ENCODE measurements around the gene SLC9A3.

Gene SLC9A3

DNA sequence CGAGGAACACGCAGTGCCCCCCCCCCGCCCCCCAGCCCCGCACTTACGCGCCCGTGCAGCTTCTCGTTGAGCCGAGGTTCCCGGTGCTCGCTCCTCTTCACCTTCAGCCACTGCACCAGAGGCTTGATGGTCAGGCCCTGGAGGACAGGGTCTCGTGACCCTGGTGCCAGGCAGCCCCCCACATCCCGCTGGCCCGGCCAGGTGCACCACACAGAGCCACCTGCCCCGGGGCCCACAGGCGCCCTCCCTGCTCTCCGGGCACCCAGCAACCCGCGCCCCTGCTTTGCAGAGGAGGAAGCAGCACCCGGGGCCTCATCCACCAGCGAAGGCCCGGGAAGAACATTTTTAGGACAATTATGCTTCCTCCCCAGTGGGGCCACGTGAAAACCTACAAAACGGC is 42.2 kb downstream of the SLC9A3 start:
- no peak for DNase-seq (ENCODE audit: insufficient read length, low spot score)
- no peak for FAIRE-seq
- no peak for TF ChIP-seq PAX5 (IDR thresholded peaks at IDR 0.05; ENCODE audit: insufficient read depth, low read length, severe bottlenecking)
- TF ChIP-seq POLR2AphosphoS5 (IDR thresholded peaks at IDR 0.05; ENCODE audit: low read depth, low read length) = no peak
- TF ChIP-seq POLR2A (IDR thresholded peaks at IDR 0.05; ENCODE audit: low read depth, low read length) = no peak
- no peak for TF ChIP-seq SPI1 (IDR thresholded peaks at IDR 0.05; ENCODE audit: low read depth, low read length)
- no peak for TF ChIP-seq TAF1 (IDR thresholded peaks at IDR 0.05; ENCODE audit: low read depth, low read length)
- TF ChIP-seq POU2F2 (IDR thresholded peaks at IDR 0.05; ENCODE audit: low read depth, low read length) = no peak

DNA sequence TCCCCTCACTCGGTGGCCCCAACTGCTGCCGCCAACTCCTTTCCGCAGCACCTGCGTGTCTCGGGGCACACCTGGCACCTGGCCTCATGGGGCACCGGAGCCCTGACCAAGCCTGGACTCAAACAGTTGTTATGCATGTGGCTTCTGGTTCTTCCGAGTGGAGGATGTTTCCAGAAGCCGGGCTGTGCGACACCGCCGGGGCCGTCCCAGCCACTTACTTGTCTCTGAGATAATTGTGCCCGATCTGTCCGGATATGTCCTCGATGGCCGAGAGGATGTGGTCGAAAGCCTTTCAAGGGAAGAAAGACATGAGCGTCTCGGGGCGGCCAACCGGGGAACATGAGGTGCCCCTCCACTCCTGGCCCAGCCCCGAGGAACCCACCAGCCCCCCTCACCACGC is 42.9 kb downstream of the SLC9A3 start:
- FAIRE-seq (no peak), DNase-seq (ENCODE audit: insufficient read length, low spot score) (no peak)
- TF ChIP-seq SPI1 (IDR thresholded peaks at IDR 0.05; ENCODE audit: low read depth, low read length) = no peak
- TF ChIP-seq TAF1 (IDR thresholded peaks at IDR 0.05; ENCODE audit: low read depth, low read length) = no peak
- no peak for TF ChIP-seq POLR2AphosphoS5 (IDR thresholded peaks at IDR 0.05; ENCODE audit: low read depth, low read length)
- no peak for TF ChIP-seq POU2F2 (IDR thresholded peaks at IDR 0.05; ENCODE audit: low read depth, low read length)

DNA sequence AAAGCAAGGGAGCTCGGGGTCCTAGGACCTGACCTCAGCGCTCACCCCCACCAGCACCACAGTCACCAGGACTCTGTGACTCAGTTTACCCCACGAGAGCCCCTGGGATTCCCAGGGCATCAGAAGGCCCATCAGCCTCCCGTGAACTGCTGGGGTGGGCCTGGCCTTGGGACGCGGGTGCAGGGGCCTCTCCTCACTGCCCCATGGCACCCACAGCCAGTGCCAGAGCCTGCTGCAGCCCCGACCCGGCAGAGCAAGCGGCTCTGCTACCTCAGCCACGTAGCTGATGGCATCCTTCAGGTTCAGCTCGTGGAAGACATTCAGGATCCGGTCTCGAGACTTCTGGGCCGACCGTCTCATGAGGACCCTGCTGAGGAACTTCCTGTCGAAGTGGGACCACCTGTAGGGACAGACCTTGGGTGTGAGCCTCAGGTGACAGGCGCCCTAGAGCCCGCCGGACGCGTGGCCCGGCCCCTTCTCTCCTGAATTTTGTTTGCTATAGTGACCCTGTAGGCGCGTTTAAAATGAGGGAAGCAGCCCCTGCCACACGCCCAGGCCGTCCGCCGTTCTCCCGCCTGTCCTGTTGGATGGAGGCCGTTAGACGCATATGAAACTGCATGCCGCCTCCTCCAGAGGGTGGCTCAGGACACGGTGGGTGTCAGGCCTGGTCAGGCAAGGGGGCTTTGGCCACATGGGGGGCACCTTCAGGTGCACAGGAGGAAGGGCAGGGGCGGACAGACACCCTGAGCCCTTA is 44.5 kb downstream of the SLC9A3 start:
- FAIRE-seq (no peak), DNase-seq (ENCODE audit: insufficient read length, low spot score) (no peak)
- TF ChIP-seq POLR2AphosphoS5 (IDR thresholded peaks at IDR 0.05; ENCODE audit: low read depth, low read length) = no peak
- TF ChIP-seq POLR2A (IDR thresholded peaks at IDR 0.05; ENCODE audit: low read depth, low read length) = no peak
- TF ChIP-seq TAF1 (IDR thresholded peaks at IDR 0.05; ENCODE audit: low read depth, low read length) = no peak
- no peak for TF ChIP-seq POU2F2 (IDR thresholded peaks at IDR 0.05; ENCODE audit: low read depth, low read length)
- TF ChIP-seq SPI1 (IDR thresholded peaks at IDR 0.05; ENCODE audit: low read depth, low read length) = no peak
- no peak for TF ChIP-seq PAX5 (IDR thresholded peaks at IDR 0.05; ENCODE audit: insufficient read depth, low read length, severe bottlenecking)

DNA sequence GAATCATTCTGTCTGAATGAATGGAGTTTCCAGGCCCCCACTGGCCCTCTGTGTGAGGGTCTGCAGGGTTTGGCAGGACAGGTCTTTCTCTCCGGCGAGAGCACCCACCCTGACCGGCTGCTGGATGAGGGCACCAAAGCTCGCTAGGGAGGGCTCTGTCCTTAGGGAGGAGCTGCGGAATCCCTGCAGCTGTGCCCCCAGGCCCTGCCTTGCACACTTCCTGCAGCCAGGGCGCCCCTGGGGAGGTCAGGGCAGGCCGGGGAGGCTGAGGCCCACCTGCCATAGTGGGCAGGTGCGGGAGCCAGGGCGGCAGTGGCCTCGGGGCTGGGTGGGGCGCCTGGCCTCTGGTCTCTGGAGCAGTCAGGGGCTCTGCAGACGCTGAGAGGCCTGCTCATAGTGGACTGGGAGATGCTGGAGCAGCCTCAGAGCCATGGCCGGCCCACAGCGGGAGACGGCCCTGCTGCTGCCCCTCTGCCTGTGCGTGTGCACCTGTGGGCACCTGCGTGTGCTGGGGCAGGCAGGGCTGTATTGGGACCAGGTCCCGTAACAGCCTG is 45.2 kb downstream of the SLC9A3 start:
- FAIRE-seq (no peak), DNase-seq (ENCODE audit: insufficient read length, low spot score) (no peak)
- TF ChIP-seq POU2F2 (IDR thresholded peaks at IDR 0.05; ENCODE audit: low read depth, low read length) (no peak), POLR2AphosphoS5 (IDR thresholded peaks at IDR 0.05; ENCODE audit: low read depth, low read length) (no peak), POLR2A (IDR thresholded peaks at IDR 0.05; ENCODE audit: low read depth, low read length) (no peak), PAX5 (IDR thresholded peaks at IDR 0.05; ENCODE audit: insufficient read depth, low read length, severe bottlenecking) (no peak), TAF1 (IDR thresholded peaks at IDR 0.05; ENCODE audit: low read depth, low read length) (no peak), SPI1 (IDR thresholded peaks at IDR 0.05; ENCODE audit: low read depth, low read length) (no peak)

DNA sequence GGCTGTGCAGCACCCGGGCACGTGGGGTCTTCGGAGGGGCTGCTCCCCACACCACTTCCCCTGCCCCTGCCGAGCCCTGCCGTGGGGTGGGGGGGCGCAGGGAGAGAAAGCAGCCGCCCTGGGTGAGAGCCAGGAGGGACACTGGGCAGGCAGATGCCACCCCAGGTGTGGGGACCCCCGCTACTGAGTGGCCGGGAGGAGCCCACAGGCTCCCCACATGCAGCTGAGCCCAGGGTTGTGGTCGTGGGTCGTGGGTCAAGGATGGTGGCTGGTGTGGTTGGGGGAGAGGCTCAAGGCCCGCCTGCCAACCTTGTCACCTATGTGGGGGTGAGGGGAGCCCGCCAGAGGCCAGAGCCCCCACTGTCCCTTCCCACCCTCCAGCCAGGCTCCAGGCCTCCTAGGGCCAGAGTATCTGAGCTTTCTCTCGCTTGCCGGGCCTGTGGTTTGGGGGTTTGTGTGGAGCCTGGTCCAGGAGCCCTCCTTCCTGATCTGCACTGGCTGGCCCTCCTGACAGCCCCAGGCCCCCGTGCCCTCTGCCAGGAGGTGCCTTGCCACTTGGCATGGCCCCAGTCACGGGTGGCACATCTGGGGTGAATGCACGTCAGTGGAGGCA is 45.8 kb downstream of the SLC9A3 start:
- TF ChIP-seq POLR2A (IDR thresholded peaks at IDR 0.05; ENCODE audit: low read depth, low read length) = no peak
- no peak for TF ChIP-seq POLR2AphosphoS5 (IDR thresholded peaks at IDR 0.05; ENCODE audit: low read depth, low read length)
- TF ChIP-seq TAF1 (IDR thresholded peaks at IDR 0.05; ENCODE audit: low read depth, low read length) = no peak
- TF ChIP-seq POU2F2 (IDR thresholded peaks at IDR 0.05; ENCODE audit: low read depth, low read length) = no peak
- no peak for TF ChIP-seq PAX5 (IDR thresholded peaks at IDR 0.05; ENCODE audit: insufficient read depth, low read length, severe bottlenecking)
- TF ChIP-seq SPI1 (IDR thresholded peaks at IDR 0.05; ENCODE audit: low read depth, low read length) = no peak
- FAIRE-seq (no peak), DNase-seq (ENCODE audit: insufficient read length, low spot score) (no peak)

DNA sequence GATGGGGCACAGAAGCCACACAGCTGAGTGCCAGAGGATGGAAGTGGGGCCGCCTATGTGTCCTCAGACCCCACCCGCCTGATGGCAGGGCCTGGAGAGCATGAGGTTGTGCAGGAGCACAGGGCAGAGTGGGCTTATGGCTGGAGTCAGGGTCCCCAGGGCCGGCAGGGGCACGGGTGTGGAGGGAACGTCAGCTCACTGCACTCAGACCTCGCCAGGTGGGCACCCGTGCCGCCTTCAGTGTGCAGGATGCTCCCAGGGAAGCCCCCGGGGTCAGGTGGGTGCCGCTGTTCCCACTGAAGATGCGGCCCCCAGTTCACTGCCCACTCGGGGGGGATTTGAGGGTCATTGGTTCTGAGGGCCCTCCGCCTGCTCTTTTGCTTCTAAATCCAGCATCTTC is 46.4 kb downstream of the SLC9A3 start:
- DNase-seq (ENCODE audit: insufficient read length, low spot score) (no peak), FAIRE-seq (no peak)
- TF ChIP-seq POLR2A (IDR thresholded peaks at IDR 0.05; ENCODE audit: low read depth, low read length) = no peak

DNA sequence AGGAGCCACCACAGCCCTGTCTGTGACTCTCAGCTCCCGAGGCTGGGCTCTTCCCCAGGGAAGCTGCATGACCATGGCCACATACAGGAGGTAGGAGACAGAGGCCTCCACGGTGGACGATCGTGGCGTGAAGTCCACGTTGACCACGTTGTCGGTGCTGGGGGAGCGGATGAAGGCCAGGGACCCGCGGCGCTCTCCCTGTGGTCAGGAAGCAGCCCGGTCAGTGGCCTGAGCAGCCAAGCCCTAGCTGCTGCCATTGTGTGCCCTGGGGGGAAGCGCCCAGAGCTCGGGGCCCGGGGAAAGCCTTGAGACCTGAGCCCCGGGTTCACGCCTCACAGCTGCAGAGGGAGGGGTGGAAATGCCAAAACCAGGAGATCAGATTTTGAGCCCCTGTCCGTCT is 47.0 kb downstream of the SLC9A3 start:
- DNase-seq (ENCODE audit: insufficient read length, low spot score) (no peak), FAIRE-seq (no peak)
- TF ChIP-seq POLR2A (IDR thresholded peaks at IDR 0.05; ENCODE audit: low read depth, low read length) (no peak), POU2F2 (IDR thresholded peaks at IDR 0.05; ENCODE audit: low read depth, low read length) (no peak), TAF1 (IDR thresholded peaks at IDR 0.05; ENCODE audit: low read depth, low read length) (no peak), PAX5 (IDR thresholded peaks at IDR 0.05; ENCODE audit: insufficient read depth, low read length, severe bottlenecking) (no peak), SPI1 (IDR thresholded peaks at IDR 0.05; ENCODE audit: low read depth, low read length) (no peak), POLR2AphosphoS5 (IDR thresholded peaks at IDR 0.05; ENCODE audit: low read depth, low read length) (no peak)

DNA sequence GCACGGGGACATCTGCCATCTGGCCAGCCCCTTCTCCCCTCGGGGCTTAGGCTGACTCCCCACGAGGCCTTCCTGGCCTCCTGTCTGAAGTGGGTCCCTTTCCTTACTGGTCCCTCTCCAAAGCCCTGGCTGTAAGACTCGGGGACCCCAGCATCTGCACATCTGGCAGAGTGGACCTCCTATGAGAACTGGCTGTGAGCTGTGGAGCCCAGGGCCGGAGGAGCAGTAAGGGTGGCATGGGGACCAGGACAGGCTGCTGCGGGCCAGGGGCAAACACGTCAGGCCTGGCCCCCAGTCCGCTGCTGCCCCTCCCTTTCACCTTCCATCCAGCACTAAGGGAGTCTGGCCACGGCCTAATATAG is 47.5 kb downstream of the SLC9A3 start:
- no peak for TF ChIP-seq POLR2A (IDR thresholded peaks at IDR 0.05; ENCODE audit: low read depth, low read length)
- TF ChIP-seq POLR2AphosphoS5 (IDR thresholded peaks at IDR 0.05; ENCODE audit: low read depth, low read length) = no peak
- no peak for TF ChIP-seq PAX5 (IDR thresholded peaks at IDR 0.05; ENCODE audit: insufficient read depth, low read length, severe bottlenecking)
- no peak for TF ChIP-seq TAF1 (IDR thresholded peaks at IDR 0.05; ENCODE audit: low read depth, low read length)
- no peak for TF ChIP-seq POU2F2 (IDR thresholded peaks at IDR 0.05; ENCODE audit: low read depth, low read length)
- no peak for TF ChIP-seq SPI1 (IDR thresholded peaks at IDR 0.05; ENCODE audit: low read depth, low read length)
- FAIRE-seq = no peak

DNA sequence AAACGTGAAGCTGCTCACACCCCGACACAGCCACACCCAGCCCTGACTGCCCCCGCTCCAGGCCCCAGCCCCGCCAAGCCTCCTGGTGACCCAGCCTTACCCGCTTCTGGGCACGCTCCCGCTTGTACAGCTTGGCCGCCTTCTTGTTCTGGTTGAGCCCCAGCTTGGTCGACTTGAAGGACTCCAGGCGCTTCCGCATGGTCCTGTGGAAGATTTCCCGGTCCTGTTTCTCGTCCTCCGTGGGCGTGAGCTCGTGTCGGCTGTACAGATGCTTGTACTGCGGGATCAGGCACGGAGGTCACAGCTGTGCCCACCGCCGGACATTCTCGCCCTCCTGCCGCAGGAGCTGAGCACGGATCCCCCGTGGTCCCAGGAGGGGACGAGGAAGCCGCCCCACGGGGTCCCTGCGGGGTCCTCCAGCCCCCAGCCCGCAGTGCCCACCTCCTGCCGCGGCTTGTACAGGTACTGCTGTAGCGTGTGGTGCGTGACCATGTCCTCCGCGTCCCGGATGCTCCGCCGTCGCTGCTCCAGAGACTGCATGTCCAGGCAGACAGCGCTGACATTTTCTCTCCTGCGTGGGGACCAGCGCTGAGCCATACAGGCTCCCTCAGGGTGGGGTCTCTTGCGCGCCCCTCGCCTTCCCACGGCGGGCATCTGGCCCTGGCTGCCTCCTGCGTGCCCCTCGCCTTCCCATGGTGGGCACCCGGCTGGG is 48.0 kb downstream of the SLC9A3 start:
- FAIRE-seq = no peak
- TF ChIP-seq POLR2A (IDR thresholded peaks at IDR 0.05; ENCODE audit: low read depth, low read length) = no peak
- no peak for TF ChIP-seq POLR2AphosphoS5 (IDR thresholded peaks at IDR 0.05; ENCODE audit: low read depth, low read length)
- TF ChIP-seq TAF1 (IDR thresholded peaks at IDR 0.05; ENCODE audit: low read depth, low read length) = no peak
- TF ChIP-seq POU2F2 (IDR thresholded peaks at IDR 0.05; ENCODE audit: low read depth, low read length) = no peak
- TF ChIP-seq PAX5 (IDR thresholded peaks at IDR 0.05; ENCODE audit: insufficient read depth, low read length, severe bottlenecking) = no peak
- TF ChIP-seq SPI1 (IDR thresholded peaks at IDR 0.05; ENCODE audit: low read depth, low read length) = no peak

More for the DNA sequence above, 47.5 kb downstream of the SLC9A3 start:
- no peak for DNase-seq (ENCODE audit: insufficient read length, low spot score)

More for the DNA sequence above, 48.0 kb downstream of the SLC9A3 start:
- no peak for DNase-seq (ENCODE audit: insufficient read length, low spot score)
